Astrocyte of the cerebellum (primary cell): ENCODE results near the gene RBBP7.

ENCODE experiments used
- DNase-seq: peaks from one replicate; pipeline ENCODE4 v3.0.0-alpha.2; 2011; ENCODE audit warnings: low read depth
- H3K4me3 ChIP-seq: 2 replicates; pipeline ENCODE4 v1.5.1; 2011; ENCODE audit warnings: mild to moderate bottlenecking, low read depth, low read length, moderate library complexity
- CTCF ChIP-seq: IDR thresholded peaks from 2 replicates; pipeline ENCODE4 v1.5.1; 2012; ENCODE audit warnings: low read length, low read depth, moderate library complexity, mild to moderate bottlenecking; ENCODE audit errors: missing control alignments
- in situ Hi-C: cut with HindIII; loops from 2 replicates; pipeline ENCODE4 v1.10.0; 2017; ENCODE audit warnings: low sequenced_read_pairs

RBBP7 gene

DNA sequence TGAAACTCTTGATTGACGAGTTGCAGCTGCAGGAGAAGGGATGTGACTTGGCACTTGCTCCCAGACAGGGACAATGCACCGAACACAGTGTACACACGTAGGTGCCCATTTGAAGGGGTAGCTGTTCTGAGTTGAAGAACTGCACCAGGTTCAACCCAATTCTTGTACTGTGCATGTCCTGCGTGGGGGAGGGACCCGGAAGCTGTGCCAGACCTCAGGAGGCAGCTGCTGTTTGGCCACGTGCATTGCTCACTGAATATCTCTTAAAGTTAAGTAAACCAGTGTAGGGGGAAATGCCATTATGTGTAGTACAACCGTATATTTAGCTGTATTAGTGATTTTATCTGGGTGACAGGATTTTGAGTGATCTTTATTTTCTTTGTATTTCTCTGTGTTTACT, 12.0 kb upstream of the RBBP7 start:
- in situ Hi-C loops: no loop called here
- TF ChIP-seq CTCF: no peak
- peak overlapping the region; percentile 44 for H3K4me3 ChIP-seq
- no peak for DNase-seq

DNA sequence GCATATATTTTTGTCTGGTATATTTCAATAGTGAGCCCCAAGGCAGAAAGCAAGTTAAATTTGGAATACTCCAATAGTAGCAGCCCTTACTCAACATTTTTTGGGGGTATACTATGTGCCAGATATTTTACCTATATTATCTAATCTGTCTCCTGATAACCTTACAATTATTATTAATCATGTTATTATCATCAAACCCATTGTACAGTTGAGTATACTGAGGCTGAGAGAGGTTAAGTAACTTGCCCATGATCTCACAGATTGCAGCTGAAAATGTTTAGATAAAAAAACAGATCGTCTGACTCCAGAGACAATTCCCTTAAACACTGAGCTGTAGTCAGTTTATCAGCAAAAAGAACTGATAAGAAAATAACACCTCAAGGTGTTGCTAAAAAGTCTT, 6.5 kb upstream of the RBBP7 start:
- no peak for TF ChIP-seq CTCF
- in situ Hi-C loops: no loop called here
- no peak for DNase-seq
- H3K4me3 ChIP-seq: no peak overlapping the region

DNA sequence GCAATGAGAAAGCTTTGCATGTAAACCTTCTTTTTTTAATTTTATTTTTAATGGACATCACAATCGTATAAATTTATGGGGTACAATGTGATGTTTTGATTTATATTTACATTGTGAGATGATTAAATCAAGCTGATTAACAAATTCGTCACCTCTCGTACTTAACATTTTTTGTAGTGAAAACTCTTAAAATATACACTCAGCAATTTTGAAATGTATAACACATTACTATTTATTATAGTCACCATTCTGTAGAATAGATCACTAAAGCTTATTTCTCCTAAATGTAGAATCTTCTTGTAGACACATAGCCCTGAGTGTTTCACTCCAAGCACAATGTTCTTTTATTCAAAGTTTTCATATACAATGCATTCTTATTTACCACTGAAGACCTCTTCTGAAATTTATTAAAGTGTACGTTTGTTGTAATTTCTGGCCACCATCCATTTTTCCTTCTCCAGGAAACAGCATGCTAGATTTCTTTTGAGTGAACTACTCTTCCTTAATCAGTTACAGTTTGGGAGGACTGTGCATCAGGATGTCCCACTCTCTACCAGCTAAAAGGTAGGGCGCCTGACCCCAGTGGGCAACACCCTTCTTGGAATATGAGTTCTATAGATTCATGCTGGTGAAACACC, 4.4 kb upstream of the RBBP7 start:
- DNase-seq: no peak
- no peak for TF ChIP-seq CTCF
- in situ Hi-C loops: no loop called here
- H3K4me3 ChIP-seq: no peak overlapping the region

DNA sequence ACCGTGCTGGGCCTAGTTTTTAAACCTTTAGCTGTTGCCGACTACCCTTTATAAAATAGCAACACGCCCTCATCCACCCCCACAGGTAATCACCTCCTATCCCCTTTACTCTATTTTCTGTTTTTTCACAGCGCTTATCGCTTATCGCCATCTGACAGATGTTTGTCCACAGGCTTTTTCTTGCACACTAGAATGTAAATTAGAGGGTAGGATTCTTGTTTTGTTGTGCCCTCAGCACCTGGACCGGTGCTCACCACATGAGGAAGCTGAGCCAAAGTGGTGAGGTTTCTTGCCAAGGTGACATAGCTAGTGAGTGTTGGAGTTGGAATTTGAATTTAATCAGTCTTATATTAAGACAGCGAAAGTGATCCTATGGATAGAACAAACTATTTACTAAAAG, 2.9 kb upstream of the RBBP7 start:
- no peak for TF ChIP-seq CTCF
- H3K4me3 ChIP-seq: no peak overlapping the region
- in situ Hi-C loops: no loop called here
- DNase-seq: no peak

DNA sequence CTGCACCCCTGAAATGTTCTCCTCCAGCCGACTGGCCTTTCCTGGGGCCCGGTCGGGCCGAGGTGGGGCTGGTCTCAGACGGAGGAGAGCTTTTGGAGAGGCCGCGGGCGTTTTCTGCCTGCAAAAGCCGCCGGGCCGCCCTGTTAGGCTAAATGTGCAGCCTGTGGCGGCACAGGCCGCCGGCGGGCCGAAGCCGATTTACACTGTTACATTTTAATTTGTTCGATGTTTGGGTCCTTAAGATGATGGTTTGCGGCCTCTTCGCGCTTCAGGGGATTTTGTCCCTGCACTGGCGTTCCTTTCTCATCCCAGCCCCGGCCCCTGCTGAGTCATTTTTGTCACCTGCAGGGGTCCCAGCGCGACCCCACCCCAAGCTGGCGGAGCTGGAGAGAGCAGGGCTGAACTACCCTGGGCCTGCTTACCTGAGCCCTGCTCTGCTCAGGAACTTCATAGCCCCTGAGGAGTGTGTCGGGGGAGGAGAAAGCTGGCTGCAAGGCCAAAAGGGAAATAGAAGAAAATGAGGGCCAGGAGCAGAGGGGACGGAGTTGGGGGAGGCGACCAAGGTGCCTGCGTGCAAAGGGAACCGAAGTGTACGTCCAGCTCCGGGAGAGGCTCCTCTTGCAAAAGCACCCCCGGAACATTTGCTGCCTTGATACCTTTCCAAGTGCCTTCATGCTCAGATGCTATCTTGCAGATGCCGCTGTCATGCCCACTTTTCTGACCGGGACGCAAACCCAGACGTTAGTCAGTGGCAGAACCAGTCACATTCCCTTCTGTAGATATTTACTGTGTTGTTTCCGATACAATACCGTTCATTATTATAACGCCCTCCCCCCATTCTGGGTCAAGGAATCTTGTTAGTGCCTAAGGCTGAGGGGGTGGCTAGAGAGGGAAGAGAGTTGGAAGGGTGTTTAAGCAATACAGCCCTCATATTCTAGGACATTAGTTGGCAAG, 977 bp upstream of the RBBP7 start:
- TF ChIP-seq CTCF: no peak
- DNase-seq: no peak
- H3K4me3 ChIP-seq: peak overlapping the region; percentile 39
- in situ Hi-C loops: no loop called here

- H3K4me3 ChIP-seq: peak overlapping the region; percentile 74
- no peak for TF ChIP-seq CTCF
- in situ Hi-C loops: no loop called here
- DNase-seq: no peak
Measured at GRCh38 chrX:16869393-16870094, 618 bp downstream of the RBBP7 start.
